Lung microvascular endothelial cell (primary cell): ENCODE measurements around the gene ALOX5. TPM values are rescaled to one million over a fixed set of nuclear protein-coding genes. Genes with fewer than 3 reads are reported as not detected.
"Not testable (repeated sequence)": the region's sequence is repeated elsewhere in the genome, so short reads cannot be mapped to it uniquely, and the experiment has no call there.

Experiments used
- DNase-seq, 2 donors: peaks; one replicate each; pipeline versions ENCODE4 v3.0.0 to v3.0.0-alpha.2; 2010; ENCODE audit warnings: low read depth in 2 of 2
- total RNA-seq: library from RNA; depleted of rRNA; stranded (reverse); fragments of >200 nt; gene quantifications from 2 replicates; pipeline ENCODE4 v1.2.1, GENCODE V29; 2014

Gene ALOX5
- total RNA-seq, 1 donor from 2014 or later, result not detected

DNA sequence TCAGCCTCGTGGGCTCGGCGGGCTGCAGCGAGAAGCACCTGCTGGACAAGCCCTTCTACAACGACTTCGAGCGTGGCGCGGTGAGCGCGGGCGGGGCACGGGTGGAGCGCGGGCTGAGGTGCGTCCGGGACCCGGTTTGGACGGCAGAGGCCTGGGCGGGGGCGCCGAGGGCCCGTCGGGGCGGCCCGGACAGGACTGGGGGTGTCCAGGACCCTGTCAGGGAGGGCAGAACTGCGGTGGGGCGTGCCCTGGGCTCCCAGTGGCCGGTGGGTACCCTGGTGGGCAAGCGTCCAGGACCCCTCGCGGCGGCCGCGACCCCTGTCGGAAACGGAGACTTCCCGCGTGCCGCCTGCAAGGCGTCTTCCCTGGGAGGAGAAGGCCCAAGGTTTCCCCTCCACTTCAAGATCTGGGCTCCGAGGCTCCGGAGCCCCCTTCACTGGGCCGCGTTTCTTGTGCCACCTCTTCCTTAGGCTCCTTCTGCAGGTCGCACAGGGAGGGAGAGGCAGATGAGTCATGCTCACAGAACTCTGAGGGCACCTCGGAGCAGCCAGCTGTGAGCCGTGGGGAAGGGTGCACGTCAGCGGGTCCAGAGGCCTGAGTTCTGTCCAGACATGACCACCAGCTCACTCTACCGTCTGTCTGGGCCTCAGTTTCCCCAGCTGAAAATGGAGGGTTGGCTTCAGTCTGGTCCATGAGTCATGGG is 485 bp downstream of the ALOX5 start:
- DNase-seq, result no peak

DNA sequence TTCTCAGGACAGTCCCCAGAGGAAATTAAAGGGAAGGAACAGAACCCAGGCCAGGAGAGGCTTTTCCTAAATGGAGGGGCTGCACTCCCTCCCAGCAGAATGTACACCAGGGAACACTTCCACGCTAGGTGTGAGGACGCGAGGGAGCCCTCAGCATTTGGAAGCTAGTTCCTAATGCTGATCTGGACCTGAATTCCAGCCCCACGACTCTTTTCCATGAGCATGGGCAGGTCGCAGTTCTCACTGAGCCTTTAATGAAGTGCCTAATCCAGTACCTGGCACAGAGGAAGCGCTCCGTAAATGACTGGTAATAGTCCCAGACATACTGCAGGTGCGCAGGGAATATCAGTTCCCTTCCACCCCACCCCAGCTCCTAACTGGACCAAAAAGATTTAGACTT is 1.1 kb downstream of the ALOX5 start:
- no peak for DNase-seq

DNA sequence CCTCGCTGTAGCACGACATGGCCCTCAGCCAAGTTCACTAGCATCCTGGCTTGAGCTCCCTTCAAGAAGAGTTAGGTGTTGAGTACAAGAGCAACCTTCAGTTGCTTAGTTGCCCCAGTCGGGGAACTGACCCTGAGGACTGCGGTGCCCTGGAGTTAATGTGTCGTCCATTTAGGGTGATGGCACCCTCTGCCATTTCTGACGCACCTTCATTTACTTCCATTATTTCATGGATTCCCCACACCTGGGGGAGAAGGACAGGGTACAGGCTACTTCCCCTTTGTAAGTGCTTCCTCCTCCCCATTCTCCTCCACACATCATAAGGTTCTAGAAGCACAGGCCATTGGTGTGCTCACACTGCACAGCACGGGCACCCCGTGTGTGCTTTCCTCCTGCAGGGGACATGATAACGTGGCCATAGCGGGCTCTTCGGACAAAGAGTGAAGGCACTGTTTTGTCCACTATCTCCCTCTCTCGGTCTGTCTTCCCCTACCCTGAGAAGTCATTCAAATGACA is 1.8 kb downstream of the ALOX5 start:
- no peak for DNase-seq

DNA sequence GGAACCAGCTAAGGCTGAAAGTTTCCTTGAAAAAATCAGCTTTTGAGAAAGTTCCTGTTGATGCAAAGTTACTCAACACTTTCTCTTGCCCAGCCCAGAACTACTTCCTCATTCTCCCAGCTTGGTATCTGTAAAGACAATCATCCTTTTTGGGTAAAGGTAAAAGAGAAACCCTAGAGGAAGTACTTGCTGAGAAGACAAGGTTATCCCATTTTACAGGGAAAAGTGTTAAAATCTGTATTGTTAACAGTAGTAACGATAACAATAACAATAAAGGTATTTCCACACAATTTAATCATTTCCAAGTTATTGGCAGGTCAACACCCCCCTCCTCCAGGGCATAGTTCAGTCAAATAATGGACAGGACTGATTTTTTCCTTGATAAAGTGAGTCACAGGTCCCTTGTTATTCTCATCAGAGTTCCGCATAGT is 2.4 kb downstream of the ALOX5 start:
- no peak for DNase-seq

DNA sequence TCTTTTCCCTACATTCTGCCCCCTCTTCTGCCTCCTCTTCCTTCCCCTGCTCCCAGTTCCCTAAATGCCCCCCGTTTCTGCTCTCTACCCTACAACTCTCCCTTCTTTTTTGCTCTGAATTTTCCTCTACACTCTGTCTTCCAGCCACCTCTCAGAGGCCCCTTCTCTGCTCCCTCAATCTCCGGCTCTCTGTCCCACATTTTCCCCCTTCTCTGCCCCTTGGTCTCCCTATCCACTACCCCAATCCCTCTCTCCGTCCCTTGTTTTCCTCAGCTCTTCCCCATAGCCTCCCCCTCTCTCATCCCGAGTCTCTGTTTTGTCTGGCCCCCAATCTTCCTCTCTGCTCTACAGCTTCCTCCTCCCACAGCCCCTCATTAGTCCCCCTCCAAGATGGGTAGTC is 3.3 kb downstream of the ALOX5 start:
- DNase-seq, result no peak

DNA sequence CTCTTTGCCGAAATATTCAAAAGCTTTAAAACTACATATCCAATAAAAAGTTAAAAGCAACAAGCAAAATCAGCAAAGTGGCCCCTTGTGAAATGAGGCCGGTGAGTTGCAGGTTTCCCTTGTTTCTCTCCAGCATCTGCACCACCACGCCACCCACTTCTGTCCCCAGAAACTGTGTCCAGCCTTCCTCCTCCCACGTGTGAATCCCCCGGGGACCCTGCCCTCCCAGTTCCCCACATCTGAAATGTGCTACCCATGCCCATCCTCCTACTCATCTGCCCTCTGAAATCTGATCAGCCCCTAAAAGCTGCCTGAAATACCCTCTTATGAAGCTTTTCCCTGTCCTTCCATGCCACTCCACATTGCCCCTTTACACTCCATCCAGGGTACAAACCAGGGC is 3.8 kb downstream of the ALOX5 start:
- no peak for DNase-seq

DNA sequence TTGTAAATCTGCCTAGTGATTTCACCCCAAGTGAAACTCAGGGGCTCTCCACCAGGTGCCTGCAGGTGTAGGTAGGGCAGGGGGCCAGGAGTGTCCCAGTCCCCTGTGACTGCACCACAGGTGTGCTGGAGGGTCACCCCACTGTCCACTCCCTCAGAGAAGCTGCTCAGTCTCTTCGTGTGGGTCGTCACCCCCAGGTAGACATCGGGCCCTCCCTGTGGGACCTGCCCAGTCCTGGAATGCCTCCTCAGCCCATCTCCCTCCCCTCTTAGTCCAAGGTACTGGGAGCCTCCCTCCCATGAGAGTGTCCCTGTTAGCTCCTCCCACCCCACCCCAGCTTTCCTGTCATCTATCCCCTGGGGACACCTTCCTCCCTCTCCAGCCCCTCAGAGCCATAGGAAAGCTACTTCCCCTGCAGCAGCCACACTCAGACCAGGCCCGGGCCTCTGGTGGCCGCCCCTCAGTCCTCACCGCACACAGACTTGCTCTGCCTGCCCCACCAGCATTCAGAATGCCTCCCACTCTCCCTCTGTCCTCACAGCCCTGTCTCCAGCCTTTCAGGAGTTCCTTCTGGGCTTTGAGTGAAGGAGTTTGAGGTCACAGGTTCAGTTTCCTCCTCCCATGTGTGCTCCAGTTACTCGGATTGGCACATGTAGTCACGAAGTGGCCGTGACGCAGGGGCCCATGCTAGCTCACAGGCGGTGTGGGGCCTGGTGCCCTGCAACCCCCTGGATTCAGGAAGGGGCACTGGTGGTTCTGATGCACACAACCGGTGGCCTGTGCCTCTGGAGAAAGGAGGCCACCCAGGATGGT is 5.1 kb downstream of the ALOX5 start:
- DNase-seq, result no peak

DNA sequence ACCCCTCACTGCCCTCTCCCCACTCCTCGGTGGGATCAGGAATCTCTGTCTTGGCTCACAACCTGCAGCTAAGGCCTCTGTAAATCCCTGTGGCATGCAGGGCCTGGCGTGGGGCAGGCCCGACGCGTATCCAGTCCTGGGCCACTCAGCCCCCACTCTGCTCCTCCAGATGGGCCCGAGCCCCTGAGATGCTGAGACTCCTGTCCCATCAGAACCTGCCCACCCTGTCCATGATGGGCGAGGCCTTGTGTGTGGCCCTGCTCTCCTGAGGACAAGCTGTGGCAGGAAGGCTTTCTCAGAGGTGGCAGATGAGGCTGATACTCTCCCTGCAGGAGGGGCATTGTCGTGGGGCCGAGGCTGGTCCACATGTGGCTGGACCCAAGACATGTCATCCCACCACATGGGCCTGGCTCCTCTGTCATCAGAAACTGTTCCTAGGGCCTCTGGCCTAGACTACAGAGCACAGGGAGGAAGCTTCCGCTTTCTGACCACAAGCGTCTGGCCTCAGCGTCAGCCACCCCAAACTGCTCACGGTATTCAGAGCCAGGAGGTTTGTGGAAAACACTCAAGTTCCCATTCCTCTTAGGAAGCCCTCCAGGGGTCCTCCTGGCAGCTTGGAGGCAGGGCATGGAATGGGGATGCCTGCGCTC is 6.0 kb downstream of the ALOX5 start:
- DNase-seq, result no peak

DNA sequence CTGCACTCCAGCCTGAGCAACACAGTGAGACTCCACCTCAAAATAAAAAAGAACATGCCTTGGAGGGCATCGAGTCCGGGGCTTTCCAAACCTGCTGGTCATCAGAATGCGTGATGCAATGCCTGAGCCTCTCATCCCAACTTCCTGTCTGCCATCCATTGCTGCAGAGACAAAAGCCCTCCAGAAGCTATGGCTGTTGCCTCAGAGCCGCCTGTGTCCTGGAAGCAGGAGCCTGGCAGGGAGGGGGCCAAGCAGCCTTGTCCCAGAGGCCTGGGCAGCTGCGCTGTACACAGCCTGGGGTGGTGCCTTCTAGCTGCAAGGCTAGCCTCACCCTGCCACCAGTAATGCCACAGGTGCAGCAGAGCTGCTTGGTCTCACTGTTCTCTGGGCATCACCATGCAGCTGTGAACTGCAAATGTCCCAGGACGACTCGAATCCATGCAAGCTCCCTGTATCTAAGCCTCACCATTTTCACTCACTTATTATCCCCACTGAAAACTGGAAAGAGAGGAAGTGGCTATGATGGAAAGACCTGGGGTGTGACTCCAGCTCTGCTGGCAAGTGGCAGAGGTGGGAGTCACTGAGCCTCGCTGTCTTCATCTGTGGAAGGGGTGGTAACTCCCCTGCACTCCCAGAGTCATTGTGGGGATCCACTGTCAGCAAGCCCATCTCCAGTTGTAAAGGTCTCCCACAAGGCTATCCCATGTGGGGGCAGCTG is 7.0 kb downstream of the ALOX5 start:
- no peak for DNase-seq

DNA sequence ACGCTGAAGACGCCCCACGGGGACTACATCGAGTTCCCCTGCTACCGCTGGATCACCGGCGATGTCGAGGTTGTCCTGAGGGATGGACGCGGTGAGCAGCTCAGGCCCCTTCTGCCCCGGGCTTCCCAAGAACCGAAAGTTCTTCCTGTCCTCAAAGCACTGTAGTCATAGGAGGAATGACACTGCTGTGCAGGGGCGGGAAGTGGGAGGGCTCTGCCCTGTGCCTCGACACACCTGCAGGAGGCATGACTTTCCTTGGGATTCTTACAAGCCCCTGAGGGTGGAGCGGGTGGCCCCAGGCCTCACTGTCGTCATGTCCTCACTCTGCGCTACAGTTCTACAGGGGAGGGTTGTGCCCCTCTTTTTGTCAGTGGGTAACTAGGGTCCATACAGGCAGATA is 8.6 kb downstream of the ALOX5 start:
- no peak for DNase-seq

DNA sequence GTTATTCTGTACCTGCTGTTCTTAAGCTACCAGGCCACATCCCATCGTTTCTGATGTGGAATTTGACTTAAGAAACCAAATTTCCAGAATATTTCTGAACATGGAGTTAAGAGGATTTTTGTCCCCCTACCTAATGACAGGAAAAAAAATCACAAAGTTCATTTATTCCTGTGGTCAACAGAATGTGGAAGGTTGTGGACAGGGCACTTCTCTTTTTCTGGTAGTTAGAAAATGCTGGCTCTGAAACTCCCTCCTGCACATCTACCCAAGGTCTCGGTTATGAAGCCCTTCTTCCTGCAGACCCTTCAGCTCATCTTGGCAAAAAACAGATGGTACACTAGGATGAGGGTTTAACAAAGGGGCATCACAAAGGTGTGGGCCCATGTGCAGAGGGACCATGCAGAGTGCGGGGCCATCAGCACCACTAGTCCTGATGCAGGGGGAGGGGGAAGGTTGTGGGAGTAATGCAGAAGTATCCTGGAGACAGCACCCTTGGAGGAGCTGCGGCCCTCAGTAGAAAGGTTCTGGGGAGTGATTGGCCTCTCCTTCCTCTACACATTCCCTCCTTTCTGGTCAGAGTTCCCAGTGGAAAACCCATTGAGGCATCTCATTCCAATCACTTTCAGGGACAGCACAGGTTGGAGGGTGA is 9.8 kb downstream of the ALOX5 start:
- no peak for DNase-seq

DNA sequence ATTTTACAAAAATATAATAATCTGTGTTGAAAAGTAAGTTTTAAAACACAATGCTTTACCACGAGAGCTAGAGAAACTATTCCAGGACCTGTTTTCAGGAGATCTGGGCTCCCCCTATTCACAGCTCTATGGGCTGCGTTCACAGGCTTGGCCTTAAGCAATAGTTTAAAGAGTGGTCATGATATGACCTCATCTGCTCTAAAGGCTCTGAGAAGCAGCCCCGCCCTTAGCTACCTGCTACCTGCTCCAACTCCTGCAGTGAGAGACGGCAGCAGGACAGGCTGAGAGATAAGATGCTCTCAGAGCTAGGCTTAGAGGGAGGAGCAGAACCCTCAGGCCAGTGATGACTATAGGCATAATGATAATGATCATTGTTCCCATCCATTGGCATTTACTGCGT is 12.6 kb downstream of the ALOX5 start:
- no peak for DNase-seq

DNA sequence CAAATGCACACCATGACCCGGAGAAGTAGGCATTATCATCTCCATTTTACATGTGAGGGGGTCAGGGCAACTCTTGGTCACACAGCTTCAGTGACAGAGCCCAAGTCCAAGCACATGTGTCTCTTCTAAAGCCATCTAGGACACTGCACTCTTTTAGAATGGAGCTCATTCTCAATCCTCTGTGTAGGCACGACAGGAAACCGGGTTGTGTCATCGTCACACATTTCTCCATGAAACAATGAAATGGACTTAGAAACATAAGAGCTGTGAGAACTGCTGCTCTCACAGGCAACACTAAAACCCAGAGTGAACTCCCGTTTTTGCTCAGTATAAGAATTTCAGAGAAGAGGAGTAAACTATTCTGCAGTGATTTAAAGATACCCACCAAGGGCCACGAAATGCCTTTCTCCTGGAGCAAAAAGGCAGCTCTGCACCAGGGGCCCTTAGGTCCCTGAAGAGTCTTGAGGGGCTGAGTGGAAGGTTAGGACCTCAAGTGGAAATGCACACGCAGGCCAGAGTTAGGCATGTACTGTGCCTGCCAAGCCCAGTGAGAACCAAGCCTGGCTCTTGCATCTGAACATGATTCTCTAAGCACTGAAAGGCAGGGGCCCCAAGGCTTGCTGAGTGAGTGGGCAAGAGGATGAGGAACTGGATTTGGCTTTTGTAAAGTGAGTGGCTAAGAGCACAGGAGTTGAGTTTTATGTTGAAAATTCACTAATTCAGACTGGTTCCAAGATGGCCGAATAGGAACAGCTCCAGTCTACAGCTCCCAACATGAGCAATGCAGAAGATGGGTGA is 13.3 kb downstream of the ALOX5 start:
- DNase-seq, result no peak

DNA sequence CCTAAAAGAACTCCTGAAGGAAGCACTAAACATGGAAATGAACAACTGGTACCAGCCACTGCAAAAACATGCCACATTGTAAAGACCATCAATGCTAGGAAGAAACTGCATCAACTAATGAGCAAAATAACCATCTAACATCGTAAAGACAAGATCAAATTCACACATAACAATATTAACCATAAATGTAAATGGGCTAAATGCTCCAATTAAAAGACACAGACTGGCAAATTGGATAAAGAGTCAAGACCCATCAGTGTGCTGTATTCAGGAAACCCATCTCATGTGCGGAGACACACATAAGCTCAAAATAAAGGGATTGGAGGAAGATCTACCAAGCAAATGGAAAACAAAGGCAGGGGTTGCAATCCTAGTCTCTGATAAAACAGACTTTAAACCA is 15.7 kb downstream of the ALOX5 start:
- DNase-seq, result not testable (repeated sequence)

DNA sequence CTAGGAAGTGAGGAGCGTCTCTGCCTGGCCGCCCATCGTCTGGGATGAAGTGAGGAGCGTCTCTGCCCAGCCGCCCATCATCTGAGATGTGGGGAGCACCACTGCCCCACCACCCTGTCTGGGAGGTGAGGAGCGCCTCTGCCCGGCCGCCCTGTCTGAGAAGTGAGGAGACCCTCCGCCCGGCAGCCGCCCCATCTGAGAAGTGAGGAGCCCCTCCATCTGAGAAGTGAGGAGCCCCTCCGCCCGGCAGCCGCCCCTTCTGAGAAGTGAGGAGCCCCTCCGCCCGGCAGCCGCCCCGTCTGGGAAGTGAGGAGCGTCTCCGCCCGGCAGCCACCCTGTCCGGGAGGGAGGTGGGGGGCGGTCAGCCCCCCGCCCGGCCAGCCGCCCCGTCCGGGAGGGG is 17.6 kb downstream of the ALOX5 start:
- not testable (repeated sequence) for DNase-seq

DNA sequence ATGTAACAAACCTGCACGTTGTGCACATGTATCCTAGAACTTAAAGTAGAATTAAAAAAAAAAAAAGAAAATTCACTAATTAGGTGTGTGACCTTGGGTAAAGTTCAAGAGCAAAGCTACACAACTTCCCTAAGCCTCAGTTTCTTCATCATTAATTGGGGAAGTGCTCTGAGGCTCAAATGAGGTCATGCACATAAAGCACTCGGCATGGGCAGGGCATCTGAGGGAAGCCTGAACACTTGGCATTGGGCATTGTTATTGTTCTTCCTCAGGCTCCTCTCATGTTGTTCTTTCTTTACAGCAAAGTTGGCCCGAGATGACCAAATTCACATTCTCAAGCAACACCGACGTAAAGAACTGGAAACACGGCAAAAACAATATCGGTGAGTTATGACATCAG is 21.5 kb downstream of the ALOX5 start:
- no peak for DNase-seq

DNA sequence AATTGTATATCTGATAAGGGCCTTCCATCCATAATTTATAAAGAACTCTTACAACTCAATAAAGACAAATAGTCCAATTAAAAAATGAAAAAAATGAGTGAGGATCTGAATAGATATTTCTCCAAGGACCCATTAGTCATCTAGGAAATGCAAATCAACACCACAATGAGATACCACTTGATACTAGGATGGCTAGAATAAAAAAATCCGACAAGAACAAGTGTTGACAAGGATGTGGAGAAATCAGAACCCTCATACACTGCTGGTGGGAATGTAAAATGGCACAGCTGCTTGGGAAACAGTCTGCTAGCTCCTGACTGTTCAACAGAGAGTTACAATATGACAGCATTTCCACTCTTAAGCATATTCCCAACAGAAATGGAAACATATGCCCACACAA is 24.6 kb downstream of the ALOX5 start:
- no peak for DNase-seq

DNA sequence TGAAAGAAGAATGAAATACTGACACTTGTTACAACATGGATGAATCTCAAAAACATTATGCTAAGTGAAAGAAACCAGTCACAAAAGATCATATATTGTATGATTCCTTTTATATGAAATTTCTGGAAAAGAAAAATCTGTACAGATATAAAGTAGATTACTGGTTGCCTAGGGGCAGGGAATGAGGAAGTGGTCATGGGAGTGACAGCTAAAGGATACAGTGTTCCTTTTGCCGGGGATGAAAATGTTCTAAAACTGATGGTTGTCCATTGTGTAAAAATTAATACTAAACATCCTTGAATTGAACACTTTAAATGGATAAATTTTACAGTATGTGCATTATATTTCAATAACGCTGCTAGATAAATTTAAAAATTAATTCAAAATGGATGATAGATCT is 25.1 kb downstream of the ALOX5 start:
- no peak for DNase-seq

DNA sequence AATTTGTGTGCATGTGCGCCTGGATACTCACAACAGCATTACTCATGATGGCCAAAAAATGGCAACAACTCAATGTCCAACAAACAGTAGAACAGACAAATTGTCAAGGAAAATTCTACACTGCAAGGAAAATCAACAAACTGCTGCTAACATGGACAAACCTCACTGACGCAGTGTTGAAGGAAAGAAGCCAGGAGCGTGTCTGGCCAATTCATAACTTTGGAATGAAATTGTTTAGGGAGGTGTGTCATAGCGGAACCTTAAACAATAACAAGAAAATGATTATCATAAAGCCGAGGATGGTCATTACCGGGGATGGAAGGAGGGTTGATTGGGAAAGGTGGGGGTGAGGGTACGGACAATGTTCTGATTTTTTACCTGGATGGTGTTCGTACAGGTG is 29.1 kb downstream of the ALOX5 start:
- peak in 1 of 2 donors; percentile 36 for DNase-seq

DNA sequence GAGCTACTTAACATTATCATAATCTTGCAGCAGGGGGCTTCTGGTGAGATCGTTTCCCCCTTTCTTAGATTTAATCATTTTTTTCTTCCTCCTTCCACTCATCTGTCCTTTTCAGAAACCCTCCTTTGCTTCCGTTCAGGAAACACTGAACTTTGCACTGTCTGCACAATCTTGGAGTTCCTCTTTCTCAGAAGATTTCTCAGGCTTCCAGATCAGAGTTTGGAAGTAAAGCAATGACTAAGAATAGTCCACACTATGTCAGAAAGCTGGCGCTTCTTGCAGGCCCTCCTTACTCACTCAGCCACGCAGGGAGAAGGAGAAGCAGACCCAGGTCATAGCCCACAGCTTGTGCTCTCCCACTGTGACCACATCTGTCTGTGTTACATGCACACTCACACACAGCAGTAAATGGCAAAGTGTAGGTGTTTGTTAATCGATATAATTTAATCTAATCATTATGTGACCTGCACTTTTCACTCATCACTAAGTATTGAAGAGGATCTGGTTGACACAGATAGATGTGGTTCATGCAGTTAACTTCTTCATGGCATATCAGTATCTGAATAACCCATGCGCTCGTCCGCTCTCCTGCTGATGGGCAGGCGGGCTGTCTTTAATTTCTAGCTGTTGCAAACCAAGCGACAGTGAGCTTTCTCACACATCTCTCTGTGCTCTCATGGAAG is 30.2 kb downstream of the ALOX5 start:
- no peak for DNase-seq
